GM10248 (cell line): ENCODE measurements around the gene CASP10.

Experiments
- CTCF ChIA-PET: fragments of 300-600 bp; sonication (Branson Sonifier 250); formaldehyde crosslinking; extraction: SDS; loops from one replicate; lab custom pipeline; 2021; ENCODE audit warnings: antibody characterized with exemption; lab: Yijun Ruan, JAX
- POLR2A ChIA-PET: fragments of 350-650 bp; sonication (Branson Sonifier 250); formaldehyde crosslinking; extraction: SDS; loops from one replicate; lab custom pipeline; 2020; ENCODE audit warnings: antibody characterized with exemption; lab: Yijun Ruan, JAX
- DNase-seq: peaks from one replicate; pipeline ENCODE4 v3.0.0; 2012; ENCODE audit errors: extremely low spot score
- CTCF ChIP-seq: IDR thresholded peaks from 2 replicates; pipeline ENCODE4 v1.5.1; 2012; ENCODE audit warnings: mild to moderate bottlenecking, low read depth; ENCODE audit errors: extremely low read depth, missing control alignments, control extremely low read depth

The CASP10 gene

DNA sequence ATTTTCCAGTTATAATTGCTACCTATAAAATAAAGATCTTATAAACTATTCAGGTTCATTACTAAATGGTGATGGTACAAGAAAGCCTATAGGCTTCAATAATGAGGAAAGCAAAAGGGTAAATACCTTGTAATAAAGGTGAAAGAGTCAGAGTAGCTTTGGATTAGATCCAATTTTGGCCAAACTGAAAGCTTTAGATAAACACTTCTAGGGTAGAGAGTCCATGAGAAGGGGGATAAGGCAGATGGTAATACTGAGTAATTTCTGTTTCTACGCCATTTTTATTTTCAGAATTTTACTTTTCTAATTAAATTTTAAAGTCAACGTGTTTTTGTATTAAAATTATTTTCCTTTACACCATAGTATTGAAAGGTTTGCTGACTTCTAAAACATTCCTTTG lies 86.8 kb downstream of the CASP10 start:
- POLR2A ChIA-PET = no interaction called here
- no peak for DNase-seq

GRCh38 chr2:201270293-201271001 lies 87.5 kb downstream of the CASP10 start:
- POLR2A ChIA-PET = no interaction called here
- CTCF ChIA-PET = interaction anchor here (1.4 to 2.7 kb wide), 3 partner anchors 8 to 38 kb away, joined by 3 to 6 read pairs (median 6); no protein-coding TSS in a partner anchor
- no peak for DNase-seq
- TF ChIP-seq CTCF = no peak

More for the DNA sequence above, 86.8 kb downstream of the CASP10 start:
- CTCF ChIA-PET = interaction anchor here (1.1 to 2.7 kb wide), 4 partner anchors 9 to 38 kb away, joined by 3 to 6 read pairs (median 6); no protein-coding TSS in a partner anchor
- no peak for TF ChIP-seq CTCF

DNA sequence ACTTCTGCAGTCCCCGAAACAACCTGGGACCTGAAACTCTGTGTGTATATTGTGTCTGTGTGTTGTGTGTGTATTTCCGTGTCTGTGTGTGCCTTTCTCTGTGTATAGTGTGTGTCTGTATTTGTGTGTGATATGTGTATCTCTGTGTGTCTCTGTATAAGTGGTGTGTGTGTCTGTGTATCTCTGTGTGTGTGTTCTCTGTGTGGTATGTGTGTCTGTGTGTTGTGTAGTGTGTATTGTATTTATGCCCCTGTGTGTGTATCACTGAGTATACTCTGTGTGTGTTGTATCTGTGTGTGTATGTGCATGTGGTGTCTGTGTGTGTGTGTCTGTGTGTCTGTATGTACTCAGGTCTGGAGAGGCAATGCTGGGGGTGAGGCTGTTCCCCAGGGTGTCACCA lies 89.0 kb downstream of the CASP10 start:
- CTCF ChIA-PET = interaction anchor here (2.7 kb wide), 1 partner anchor 38 kb away, joined by 6 read pairs; no protein-coding TSS in a partner anchor
- POLR2A ChIA-PET = no interaction called here
- no peak for TF ChIP-seq CTCF
- no peak for DNase-seq

GRCh38 chr2:201273330-201273983 lies 90.5 kb downstream of the CASP10 start:
- CTCF ChIA-PET = interaction anchor here (1.2 to 2.9 kb wide), 3 partner anchors 11 to 41 kb away, joined by 4 to 9 read pairs (median 4); no protein-coding TSS in a partner anchor
- DNase-seq = no peak
- POLR2A ChIA-PET = no interaction called here
- no peak for TF ChIP-seq CTCF

DNA sequence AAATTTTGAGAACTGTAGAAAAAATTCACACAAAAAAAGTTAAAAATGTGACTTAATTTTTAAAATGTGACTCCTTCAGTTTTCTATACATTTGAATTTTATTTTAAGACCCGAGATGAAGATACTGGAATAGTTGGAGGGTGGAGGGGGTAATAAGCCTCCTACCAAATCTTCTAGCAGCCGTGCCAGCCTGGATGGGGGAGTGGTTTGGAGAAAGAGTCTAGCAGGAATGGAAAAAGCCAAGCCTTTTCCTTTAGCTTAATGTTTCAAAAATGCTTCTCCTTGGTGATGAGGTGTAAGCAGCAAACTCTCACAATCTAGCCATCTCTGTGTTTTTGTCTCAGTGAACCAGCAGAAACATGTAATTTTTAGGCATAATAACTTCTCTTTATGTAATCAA lies 92.1 kb downstream of the CASP10 start:
- DNase-seq = no peak
- POLR2A ChIA-PET = no interaction called here
- CTCF ChIA-PET = interaction anchor here (1.2 to 2.9 kb wide), 2 partner anchors 11 to 43 kb away, joined by 3 to 9 read pairs; no protein-coding TSS in a partner anchor
- TF ChIP-seq CTCF = no peak

DNA sequence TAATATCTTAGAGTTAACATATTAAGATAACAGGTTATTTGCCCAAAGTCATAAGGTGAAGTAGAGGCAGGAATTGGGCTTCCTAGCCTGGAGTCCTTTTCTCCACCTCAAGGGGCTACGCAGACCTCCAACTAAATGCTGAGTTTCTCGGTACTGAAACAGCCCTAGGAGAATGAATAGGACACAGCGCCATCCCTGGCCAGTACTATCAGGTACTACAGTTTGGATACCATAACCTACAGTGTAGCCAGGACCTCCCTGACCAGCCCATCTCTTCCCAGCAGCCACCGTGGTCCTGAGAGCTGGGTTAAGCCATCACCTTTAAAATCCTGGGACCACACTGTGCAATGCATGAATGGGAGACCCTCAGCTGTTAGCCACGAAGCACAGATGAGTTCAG lies 93.0 kb downstream of the CASP10 start:
- POLR2A ChIA-PET = no interaction called here
- no peak for DNase-seq
- CTCF ChIA-PET = interaction anchor here (0.8 to 1.2 kb wide), 2 partner anchors 23 to 44 kb away, joined by 3 read pairs; no protein-coding TSS in a partner anchor
- TF ChIP-seq CTCF = no peak
